ENCODE data around the gene MEF2B.
"Not testable (repeated sequence)": the region's sequence is repeated elsewhere in the genome, so short reads cannot be mapped to it uniquely, and the experiment has no call there.

MEF2B gene

DNA sequence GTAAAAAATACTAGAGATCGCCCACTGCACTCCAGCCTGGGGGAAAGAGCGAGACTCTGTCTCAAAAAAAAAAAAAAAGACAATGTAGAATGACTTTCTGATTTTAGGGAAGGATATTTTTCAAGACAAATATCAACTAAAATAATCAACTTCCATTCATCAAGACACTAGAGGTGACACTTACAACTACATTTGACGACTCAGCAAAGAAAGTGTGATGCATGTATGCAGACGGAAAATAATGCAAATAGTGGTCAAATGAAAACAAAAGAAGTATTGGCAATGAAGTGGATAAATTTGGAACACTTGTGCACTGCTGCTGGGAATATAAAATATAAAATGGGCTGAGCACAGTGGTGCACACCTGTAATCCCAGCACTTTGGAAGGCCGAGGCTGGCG is 44.0 kb downstream of the MEF2B start:
- DNase-seq (ENCODE audit: low read depth), result no peak

DNA sequence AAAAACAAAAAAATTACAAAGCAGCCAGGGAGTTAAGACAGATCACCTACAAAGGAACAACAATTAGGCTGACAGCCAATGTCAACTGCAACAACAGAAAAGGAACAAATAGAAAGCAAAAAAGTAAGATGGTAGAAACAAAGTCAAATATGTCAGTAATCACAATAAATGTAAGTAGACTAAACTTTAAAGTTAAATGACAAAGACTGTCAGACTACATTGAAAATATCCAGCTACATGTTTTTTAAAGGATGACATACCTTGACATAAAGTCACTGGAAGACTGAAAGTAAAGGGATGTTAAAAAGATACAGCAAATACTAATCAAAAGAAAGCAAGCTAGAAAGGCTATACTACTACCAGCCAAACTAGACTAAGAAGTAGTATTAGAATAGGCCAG is 46.7 kb downstream of the MEF2B start:
- no peak for DNase-seq (ENCODE audit: low read depth)

DNA sequence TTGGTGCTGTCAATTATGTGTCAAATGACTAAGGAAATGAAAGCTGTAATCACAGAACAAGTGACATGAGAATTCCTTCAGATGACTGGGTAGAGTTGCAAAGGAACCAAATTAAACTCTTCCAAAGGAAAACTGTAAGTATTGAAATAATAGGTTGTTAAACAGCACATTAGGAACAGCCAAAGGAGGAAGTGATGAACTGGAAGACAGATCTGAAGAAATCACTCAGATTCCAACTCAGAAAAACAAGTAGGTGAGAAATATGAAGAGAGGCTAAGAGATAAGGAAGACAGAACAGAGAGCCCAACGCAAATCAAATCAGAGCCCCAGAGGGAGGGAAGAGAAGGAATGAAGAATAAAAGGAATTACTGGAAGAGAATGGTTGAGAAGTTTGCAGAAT is 47.2 kb downstream of the MEF2B start:
- DNase-seq (ENCODE audit: low read depth), result no peak

- DNase-seq (ENCODE audit: low read depth), result no peak
Observed at GRCh38 chr19:19121371-19121770, 48.7 kb downstream of the MEF2B start.

- DNase-seq (ENCODE audit: low read depth), result peak; percentile 62
Observed at GRCh38 chr19:19120308-19121231, 49.5 kb downstream of the MEF2B start.

DNA sequence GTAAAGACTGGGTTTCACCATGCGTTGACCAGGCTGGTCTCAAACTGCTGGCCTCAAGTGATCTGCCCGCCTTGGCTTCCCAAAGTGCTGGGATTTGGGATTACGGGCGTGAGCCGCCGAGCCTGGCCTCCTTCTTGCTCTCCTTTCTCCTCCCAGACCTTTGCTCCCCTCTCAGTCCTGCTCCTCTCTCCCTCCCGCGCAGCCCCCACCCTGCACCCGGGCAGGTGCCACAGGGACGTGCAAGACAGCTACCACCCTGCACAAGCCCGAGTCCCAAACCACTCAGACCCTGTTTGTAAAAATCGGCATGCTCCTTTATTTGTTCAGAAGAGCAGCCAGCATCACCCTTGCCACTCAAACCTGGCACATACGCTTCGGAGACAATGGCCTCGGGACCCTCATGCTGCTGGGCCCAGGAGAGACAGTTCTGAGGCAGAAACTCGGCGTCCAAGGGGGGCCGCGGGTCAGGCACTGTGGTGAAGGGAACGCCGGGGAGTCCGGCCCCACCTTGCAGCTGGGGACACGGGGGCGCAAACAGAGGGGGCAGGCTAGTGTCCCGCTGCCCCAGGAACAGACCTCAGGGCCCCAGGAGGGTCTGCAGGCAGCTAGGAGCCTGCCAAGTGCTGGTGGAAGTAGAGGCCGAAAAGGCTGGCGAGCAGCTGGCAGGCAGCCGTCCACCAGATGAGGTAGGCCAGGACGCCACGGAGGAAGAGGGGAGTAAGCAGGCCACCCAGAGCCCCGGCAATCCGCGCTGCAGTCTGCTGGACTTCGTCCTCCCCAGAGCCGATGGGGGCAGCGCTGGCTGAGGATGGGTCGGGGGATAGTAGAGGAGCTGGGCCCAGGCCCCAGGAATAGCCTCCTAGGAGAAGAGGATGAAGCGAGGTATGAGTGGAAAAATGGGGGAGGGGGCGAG is 50.5 kb downstream of the MEF2B start:
- DNase-seq (ENCODE audit: low read depth), result no peak

DNA sequence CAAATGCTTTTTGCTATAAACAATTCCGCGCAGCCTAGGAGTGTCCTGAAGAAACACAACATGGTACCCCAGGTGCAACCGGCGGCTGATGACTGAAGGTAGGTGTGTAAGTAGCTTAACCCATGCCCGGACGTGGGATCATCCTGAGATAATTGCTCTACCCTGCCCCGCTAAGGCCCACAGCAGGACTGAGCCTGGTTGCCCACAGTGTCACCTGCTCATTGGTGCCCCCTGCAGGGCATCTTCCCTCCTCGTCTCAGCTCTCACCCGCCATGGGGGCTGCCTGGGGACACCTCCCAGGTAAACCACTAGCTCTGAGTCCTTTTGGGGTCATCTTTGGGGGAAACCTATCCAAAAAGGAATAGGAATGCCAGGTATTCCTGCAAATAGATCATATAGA is 54.1 kb downstream of the MEF2B start:
- no peak for DNase-seq (ENCODE audit: low read depth)

DNA sequence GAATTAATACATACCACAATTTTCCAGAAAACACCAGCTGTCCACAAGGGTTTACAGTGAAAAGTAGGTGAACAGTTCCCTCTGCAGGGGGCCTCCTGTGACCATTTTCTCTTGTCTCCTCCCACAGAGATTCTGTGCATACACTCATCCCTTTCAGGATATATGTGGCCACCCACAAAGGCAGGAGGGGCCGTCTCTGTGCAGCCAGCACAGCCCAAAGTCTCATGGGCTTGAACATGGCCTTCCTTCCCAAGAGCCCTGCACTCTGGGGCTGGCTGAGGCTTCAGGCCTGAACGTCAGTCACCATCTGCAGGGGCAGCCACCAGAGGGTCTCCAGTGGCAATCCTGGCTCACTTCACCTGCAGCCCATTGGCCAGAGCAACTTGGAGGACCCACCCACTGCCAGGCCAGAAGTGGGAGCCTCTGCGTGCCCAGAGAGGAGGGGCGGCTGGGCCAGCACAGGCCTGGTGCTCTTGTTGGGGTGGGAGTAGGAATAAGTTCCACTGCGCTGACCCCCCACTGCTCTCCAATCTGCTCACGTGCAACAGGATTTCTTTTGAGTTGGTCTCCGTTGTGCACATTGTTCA is 56.9 kb downstream of the MEF2B start:
- peak; percentile 20 for DNase-seq (ENCODE audit: low read depth)

DNA sequence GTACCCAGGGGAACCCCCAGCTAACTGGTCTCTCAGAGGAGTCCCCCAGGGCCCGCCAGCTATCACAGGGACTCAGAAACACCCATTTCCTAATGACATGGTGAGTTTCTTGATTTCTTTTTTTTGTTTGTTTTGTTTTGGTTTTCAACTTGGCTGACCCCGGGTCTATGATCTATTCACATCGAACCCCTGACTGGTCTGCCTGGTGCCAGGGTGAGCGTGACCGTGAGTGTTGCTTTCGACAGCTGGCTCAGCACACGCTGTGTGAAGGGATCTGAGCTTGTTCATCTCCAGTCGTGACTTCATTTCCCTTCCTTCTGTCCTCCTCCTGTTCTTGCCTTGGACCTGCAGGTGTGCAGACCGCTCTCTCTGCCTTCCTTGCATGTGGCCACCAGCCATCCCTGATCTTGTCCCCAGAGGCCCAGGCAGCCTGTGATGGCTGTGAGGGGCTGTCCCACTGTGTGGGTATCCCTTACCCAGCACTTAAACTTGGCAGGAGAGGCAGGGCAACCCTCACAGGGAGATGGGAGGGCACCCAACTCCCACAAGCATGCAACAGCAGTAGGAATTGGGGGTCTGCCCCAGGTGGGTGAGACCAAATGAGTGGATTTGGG is 58.0 kb downstream of the MEF2B start:
- no peak for DNase-seq (ENCODE audit: low read depth)

GRCh38 chr19:19111136-19111835 is 58.8 kb downstream of the MEF2B start:
- DNase-seq (ENCODE audit: low read depth), result no peak

DNA sequence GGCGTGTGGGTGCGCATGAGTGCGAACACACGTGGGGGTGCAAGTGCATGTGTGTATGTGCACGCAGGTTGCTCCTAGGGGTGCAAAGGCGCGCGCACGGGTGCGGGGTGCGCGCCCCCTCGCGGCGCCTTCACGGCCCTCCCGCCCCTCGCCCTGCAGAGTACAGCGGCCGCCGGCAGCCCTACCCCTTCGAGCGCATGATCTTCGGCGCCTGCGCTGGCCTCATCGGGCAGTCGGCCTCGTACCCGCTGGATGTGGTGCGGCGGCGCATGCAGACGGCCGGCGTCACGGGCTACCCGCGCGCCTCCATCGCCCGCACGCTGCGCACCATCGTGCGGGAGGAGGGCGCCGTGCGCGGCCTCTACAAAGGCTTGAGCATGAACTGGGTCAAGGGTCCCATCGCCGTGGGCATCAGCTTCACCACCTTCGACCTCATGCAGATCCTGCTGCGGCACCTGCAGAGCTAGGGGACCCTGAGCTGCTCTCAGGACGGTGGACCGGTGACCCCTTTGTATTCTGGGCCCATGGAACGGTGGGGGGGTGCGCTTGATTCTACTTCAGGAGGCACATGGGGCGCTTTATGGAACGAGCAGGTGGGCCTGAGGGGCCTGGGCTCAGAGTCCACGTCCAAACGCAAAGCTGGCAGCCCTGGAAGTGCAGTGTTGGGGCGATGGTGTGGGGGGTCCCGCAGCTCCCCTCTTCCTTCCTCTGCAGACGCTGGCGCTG is 59.5 kb downstream of the MEF2B start:
- DNase-seq (ENCODE audit: low read depth), result no peak

DNA sequence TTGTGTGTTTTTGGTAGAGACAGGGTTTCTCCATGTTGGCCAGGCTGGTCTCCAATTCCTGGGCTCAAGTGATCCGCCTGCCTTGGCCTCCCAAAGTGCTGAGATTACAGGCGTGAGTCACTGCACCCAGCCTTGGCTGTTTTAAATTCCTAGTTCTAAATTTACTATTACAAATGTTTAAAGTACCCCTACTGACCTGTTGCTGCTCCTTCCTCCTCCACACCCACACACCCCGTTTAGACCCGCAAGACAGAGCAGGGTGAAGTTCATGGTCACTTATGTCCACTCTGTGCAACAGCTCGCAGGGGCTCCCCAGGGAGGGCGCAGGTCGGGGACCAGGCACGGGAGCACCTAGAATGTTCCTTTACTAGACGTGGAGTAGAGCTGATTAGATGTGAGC is 60.5 kb downstream of the MEF2B start:
- no peak for DNase-seq (ENCODE audit: low read depth)

DNA sequence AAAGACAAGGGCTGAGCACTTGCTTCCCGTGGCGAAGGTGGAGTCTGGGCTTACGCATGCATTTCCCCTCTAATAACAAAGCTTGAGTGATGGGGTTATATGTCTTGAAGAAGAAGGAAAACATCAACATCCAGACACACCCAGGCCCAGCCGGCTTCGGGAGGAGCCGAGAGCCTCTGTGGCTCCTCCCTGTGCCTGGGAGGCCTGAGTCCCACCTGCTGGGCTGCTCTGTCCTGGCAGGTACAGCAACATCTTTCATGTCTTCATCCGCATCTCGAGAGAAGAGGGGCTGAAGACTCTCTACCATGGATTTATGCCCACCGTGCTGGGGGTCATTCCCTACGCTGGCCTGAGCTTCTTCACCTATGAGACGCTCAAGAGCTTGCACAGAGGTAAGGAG is 62.4 kb downstream of the MEF2B start:
- DNase-seq (ENCODE audit: low read depth), result no peak

GRCh38 chr19:19106938-19107337 is 63.1 kb downstream of the MEF2B start:
- DNase-seq (ENCODE audit: low read depth), result not testable (repeated sequence)

GRCh38 chr19:19106056-19106551 is 64.0 kb downstream of the MEF2B start:
- DNase-seq (ENCODE audit: low read depth), result peak; percentile 31

GRCh38 chr19:19105365-19106055 is 64.6 kb downstream of the MEF2B start:
- peak; percentile 67 for DNase-seq (ENCODE audit: low read depth)

GRCh38 chr19:19103167-19103566 is 66.9 kb downstream of the MEF2B start:
- no peak for DNase-seq (ENCODE audit: low read depth)

- DNase-seq (ENCODE audit: low read depth), result not testable (repeated sequence)
Observed at GRCh38 chr19:19102566-19102965, 67.5 kb downstream of the MEF2B start.

GRCh38 chr19:19101540-19101939 is 68.5 kb downstream of the MEF2B start:
- no peak for DNase-seq (ENCODE audit: low read depth)

All from fibroblast of gingiva (primary cell).